OCI-M2 (cell line): ENCODE results near the gene PTK6.

ENCODE experiments used
- DNase-seq: peaks from one replicate; lab custom pipeline; 2025; ENCODE audit not compliant: unreplicated experiment; lab: John Stamatoyannopoulos, UW

Gene PTK6

GRCh38 chr20:63497138-63497945 is 39.8 kb downstream of the PTK6 start:
- DNase-seq: no peak

GRCh38 chr20:63496596-63497120 is 40.5 kb downstream of the PTK6 start:
- no peak for DNase-seq

- DNase-seq: no peak
Measured at GRCh38 chr20:63495741-63496595, 41.2 kb downstream of the PTK6 start.

GRCh38 chr20:63495167-63495720 is 41.9 kb downstream of the PTK6 start:
- DNase-seq: no peak

- DNase-seq: no peak
Measured at GRCh38 chr20:63494420-63495166, 42.6 kb downstream of the PTK6 start.

- no peak for DNase-seq
Measured at GRCh38 chr20:63494084-63494419, 43.1 kb downstream of the PTK6 start.

- no peak for DNase-seq
Measured at GRCh38 chr20:63493563-63494020, 43.6 kb downstream of the PTK6 start.

GRCh38 chr20:63492982-63493381 is 44.2 kb downstream of the PTK6 start:
- no peak for DNase-seq

- no peak for DNase-seq
Measured at GRCh38 chr20:63492518-63492917, 44.7 kb downstream of the PTK6 start.

GRCh38 chr20:63491635-63492230 is 45.4 kb downstream of the PTK6 start:
- no peak for DNase-seq

- DNase-seq: no peak
Measured at GRCh38 chr20:63491078-63491477, 46.1 kb downstream of the PTK6 start.

GRCh38 chr20:63490416-63490815 is 46.8 kb downstream of the PTK6 start:
- no peak for DNase-seq

GRCh38 chr20:63488315-63489251 is 48.6 kb downstream of the PTK6 start:
- no peak for DNase-seq

- DNase-seq: no peak
Measured at GRCh38 chr20:63487781-63488241, 49.4 kb downstream of the PTK6 start.

GRCh38 chr20:63487116-63487764 is 49.9 kb downstream of the PTK6 start:
- DNase-seq: no peak

GRCh38 chr20:63486300-63486855 is 50.8 kb downstream of the PTK6 start:
- no peak for DNase-seq

- DNase-seq: no peak
Measured at GRCh38 chr20:63484651-63485403, 52.3 kb downstream of the PTK6 start.

GRCh38 chr20:63484236-63484635 is 52.9 kb downstream of the PTK6 start:
- no peak for DNase-seq
